GM20431 (cell line): ENCODE results near the gene CCDC40.

Experiments used
- in situ Hi-C: fragments of 300-500 bp; cut with MseI, MboI; formaldehyde crosslinking; loops from one replicate; pipeline ENCODE4 v1.15.0; 2020; ENCODE audit warnings: low sequenced_read_pairs; ENCODE audit not compliant: unreplicated experiment

Gene CCDC40

GRCh38 chr17:79996291-79996690, 40.2 kb upstream of the CCDC40 start:
- in situ Hi-C loops: loop anchor here (25.0 kb wide), 1 partner anchor 209 kb away; the partner anchor contains the start of genes CBX2 and CBX8

GRCh38 chr17:79997011-79997660, 39.3 kb upstream of the CCDC40 start:
- in situ Hi-C loops: loop anchor here (25.0 kb wide), 1 partner anchor 210 kb away; the partner anchor contains the start of genes CBX2 and CBX8

- in situ Hi-C loops: no loop called here
Measured at GRCh38 chr17:80000136-80000535, 36.3 kb upstream of the CCDC40 start.

DNA sequence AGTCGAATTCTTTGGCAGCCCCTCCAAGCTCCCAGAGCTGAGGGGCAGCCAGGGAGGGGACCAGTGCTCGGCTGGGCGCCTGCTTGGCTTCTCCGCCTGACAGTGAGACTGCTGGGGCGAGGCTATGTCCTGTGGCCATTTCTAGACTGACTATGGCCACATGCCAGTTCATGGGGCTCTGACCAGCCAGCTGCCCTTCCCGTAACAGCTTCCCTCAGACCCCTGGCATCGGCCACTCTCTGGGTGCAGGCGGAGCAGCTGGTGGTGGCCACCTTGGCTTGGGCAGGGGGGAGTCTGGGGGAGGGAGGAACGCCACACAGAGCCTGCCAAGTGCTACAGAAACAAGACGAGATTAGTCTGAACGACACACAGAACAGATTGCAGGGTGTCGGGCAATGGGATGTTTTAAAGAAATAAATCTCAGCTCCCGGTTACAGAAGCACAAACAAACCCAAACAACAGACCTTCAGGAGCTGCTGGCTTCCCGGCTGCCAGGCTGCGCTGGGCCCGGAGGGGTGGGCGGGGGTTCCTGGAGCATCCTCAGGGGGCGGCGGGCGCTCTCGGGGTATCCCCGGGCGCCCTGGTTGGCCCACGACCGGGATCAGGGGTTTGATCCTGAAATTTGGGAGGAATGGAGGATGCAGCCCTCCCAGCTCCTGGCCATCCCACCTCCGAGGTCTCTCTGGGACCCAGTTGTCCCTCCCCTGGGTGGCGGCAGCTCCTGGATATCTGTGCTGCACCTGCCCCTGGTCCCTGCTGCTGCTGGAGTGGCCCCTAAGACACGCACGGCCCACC, 35.3 kb upstream of the CCDC40 start:
- in situ Hi-C loops: no loop called here

DNA sequence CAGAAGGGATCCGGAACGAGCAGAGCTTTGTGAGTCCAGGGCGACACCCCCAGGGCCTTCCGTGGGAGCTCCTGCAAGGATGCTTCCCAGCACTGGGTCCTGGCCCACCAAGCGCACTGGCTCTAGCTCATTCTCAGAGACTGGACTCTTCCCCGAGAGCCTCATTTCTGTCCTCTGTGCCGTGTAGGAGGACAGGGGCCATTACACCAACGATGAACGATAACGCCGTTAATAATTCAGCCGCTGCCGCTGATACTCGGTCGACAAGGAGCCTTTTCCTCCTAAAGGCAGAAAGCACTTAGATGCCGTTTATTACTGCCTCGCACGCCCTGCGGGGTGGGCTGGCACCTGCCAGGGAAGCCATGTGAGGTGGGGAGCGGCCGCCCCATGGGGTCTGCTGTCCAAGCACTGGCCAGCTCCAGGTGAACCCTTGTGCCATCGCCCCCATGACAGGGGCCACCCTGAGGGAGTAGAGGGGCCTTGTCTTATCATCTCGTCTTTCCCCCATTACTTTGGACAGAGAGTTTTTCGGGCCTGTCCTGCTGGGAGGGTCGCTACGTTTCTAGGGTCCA, 34.3 kb upstream of the CCDC40 start:
- in situ Hi-C loops: no loop called here

GRCh38 chr17:80002690-80003490, 33.6 kb upstream of the CCDC40 start:
- in situ Hi-C loops: no loop called here

- in situ Hi-C loops: no loop called here
Measured at GRCh38 chr17:80003969-80004368, 32.5 kb upstream of the CCDC40 start.

DNA sequence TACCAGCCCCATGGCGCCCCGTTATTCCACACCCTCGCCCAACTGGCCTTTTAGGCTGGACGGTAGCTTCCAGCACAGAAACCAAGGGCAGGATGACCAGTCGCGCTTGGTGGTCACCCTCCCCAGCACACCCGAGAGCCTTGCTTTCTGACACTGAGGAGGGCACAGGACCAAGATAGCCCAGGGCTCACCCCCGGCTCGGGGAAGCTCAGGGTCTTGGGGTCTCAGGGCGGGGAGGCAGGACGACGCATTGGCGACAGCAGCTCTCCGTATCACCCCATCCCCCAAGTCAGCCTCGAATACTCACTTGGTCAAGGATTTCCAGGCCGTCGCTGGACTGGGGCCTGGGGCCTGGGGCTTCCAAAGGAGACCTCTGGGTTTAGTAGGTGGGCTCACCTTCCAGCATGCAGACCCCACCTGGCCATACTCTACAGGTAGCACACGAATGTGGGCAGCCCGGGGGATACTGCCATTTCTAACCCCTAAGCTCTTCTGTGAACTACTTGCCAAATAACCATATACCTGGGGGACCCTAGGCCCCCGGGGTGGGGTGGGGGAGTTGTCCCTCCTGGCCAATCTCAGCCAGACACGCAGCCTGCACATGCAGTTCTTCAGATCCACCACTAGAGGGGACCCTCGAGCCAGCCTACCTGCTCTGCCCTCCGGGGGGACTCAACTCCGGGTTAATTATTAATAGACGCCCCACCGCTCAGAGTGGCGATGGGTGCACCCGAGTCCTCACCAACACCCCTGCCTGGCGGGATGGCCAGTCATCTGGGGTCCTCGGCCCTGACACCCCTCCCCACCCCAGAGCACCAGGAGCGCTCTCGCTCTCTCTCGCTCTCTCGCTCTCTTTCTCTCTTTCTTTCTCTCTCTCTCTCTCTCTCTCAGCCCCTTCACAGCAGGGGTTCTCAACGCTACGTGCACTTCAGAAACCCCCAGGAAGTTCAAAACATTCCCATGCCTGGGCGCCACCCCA, 30.8 kb upstream of the CCDC40 start:
- in situ Hi-C loops: no loop called here

DNA sequence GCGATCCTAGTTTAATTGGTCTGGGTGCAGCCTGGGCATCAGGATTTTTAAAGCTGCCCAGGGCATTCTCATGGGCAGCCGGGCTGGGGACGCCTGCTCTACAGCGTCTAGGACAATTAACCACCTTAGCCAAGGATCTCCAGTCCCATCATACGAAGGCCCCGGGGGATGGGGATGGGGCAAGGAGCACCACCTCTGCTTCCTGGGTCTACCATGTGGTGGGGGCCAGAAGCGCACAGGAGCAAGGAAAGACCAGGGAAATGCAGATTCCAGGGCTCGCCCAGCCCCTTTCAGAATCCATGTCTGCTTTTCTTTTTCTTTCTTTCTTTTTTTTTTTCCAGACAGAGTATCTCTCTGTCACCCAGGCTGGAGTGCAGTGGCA, 30.1 kb upstream of the CCDC40 start:
- in situ Hi-C loops: no loop called here

DNA sequence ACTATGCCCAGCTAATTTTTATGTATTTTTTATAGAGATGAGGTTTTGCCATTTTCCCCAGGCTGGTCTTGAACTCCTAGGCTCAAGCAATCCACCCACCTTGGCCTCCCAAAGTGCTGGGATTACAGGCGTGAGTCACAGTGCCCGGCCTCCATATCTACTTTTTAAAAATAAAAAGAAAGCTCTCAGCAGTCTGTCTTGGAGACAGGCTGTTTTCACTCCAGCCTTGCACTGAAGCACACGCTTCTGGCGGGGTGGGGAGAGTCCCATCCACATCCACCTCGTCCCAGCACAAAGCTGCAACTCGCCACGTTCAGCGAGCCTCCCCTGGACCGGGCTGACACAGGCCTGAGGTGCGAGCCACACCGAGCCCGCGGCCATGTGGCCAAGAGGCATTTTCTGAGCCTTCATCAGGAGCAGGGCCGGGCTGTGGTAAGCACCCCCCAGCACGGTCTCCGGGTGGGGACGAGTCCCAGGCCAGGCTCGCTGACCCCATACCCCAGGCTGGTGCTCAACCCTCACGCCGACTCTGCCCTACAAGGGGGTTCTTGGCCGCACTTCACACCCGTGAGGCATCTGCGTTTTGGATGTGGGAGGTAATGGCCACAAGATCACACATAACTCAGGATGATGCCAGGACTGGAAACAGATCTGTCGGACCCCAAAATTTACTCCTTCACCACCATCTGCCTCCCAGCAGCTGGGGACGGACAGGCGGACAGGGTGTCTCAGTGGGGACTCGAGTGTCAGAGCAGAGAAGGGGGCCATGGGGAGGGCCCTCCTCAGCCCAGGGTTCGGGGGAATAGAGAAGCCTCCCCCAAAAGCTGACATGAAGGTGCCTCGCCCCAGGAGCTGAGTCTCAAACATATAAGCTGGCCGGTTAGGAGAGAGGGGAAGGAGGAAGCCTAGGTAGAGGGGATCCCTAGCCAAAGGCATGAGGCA, 29.4 kb upstream of the CCDC40 start:
- in situ Hi-C loops: no loop called here

DNA sequence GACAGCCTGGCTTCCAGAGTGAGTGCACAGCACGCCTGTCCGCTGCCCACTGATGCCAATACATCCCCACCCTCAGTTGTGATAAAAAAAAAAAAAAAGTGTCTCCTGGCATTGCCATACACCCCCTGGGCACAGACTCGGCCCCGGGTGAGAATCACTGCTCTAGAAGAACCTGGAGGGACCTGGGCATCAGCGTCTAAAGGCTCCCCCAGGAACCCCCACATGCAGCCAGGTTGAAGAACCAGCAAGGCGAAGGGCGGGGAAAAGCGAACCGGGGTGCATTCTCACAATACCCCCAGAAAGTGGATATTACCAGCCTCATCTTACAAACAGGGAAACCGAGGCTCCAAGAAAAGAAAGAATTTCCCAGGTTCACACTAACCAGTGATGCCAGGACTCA, 28.5 kb upstream of the CCDC40 start:
- in situ Hi-C loops: no loop called here

DNA sequence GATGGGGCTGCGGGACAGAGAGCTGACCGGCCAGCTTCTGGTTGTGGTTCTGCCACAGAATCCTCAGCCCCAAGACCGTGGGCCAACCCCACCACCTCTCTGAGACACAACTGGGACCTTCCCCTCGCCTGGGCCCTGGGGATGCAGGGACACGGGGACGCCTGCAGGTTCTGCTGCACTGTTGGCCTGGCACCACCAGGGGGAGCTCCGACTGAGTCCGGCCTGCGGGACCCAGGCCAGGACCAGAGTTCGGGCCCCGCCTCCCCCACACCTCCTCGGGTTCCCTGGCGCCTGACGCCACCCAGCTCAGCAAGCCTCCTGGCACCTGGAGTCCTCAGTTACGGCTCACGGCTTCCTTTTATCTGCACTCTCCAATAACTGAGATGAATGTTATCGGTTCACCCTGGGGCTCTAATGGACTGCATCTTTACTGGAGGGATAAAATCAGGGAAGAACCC, 28.0 kb upstream of the CCDC40 start:
- in situ Hi-C loops: no loop called here

DNA sequence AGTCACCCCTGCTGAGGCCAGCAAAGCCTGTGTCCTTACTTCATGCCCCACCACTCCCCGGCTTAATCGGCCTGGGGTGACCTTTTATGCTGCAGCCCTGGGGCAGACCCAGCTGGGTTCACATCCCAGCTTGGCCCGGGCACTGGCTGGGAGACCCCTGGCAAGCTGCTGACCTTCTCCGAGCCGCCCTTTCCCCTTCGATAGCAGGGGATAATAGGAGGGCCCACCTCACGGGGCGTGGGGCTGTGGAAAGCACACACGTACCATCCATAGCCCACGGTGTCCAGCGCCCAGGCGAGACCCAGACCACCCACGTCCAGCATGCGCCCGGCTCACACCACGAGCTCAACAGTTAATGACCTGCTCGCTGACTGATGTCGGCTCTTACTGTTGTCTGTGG, 27.6 kb upstream of the CCDC40 start:
- in situ Hi-C loops: no loop called here

- in situ Hi-C loops: no loop called here
Measured at GRCh38 chr17:80009391-80010282, 26.8 kb upstream of the CCDC40 start.

- in situ Hi-C loops: no loop called here
Measured at GRCh38 chr17:80010283-80010858, 26.1 kb upstream of the CCDC40 start.

GRCh38 chr17:80011989-80012555, 24.4 kb upstream of the CCDC40 start:
- in situ Hi-C loops: no loop called here
